ENCODE measurements around the gene CDX1.

Gene CDX1

DNA sequence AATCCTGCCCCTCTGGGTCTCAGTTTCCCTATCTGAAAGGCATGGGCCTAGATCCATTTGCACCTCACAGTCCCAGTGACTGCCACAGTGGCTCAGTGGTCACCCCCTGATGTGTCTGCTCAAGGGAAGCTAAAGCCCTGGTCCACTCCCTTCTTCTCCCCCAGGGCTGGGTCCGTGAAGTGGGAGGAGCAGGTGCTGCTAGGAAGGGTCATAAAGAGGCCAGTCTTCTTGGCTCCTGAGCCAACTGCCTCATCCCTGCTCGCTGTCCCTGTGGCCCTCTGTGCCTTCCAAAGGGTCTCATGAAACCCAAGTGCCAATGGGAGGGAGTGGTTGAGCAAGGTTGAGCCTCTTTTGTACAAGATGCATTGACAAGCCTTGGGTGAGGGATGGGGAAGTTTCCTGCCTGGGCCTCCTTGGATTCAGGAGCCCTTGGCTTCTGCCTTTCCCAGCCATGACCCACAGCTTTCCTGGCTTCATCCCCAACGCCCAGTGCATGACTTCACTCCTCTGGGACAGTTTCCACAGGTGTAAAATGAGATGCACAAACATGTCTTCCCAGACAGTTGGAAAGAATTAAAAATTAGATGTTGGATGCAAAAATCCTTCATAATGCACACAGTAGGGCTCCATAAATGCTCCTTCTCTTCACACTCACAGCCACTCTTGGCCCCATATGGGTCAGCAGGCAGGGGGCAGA lies 21.7 kb downstream of the CDX1 start:
- no peak overlapping the region for H3K9ac ChIP-seq (ENCODE audit: low read depth in 1 of 2, low read length in 2 of 2)
- H3K9me3 ChIP-seq (ENCODE audit: control insufficient read depth in 2 of 2, low read length in 2 of 2) = no peaks in the 10 kb centered on the region
- peaks cover 10 to 15% of the 10 kb centered on the region in 2 donors for H3K36me3 ChIP-seq (ENCODE audit: control insufficient read depth in 2 of 2, insufficient read depth in 2 of 2, low read length in 2 of 2)
- H3K4me3 ChIP-seq (ENCODE audit: low read length in 2 of 2) = no peak overlapping the region
- H3K4me1 ChIP-seq (ENCODE audit: control insufficient read depth in 2 of 2, insufficient read depth in 2 of 2, low read length in 2 of 2) = peaks cover 59 to 70% of the 10 kb centered on the region in 2 donors
- H3K27me3 ChIP-seq (ENCODE audit: control insufficient read depth in 2 of 2, insufficient read depth in 2 of 2, low read length in 2 of 2) = peaks cover 4 to 5% of the 10 kb centered on the region in 2 donors
- peak overlapping the region; percentile 23 to 38 for H3K27ac ChIP-seq (ENCODE audit: low read depth in 2 of 2, low read length in 2 of 2)

DNA sequence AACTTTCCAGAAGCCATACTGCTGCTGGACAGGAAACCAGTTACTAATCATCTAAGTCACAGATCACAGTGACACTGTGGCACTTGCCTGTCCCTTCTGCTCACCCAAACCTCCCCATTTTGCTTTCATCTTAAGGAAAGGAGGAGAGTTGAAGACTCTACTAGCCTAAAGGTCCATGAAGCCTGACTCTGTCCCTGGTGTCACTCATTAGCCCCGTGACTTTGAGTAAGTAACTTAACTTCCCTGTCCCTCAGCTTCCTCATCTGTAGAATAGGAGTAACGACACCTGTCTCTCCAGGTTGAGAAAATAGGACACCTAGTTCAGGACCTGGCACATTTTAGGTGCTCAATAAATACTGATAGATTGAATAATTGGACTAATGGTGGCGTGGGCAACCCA lies 22.7 kb downstream of the CDX1 start:
- Histone ChIP-seq H3K36me3 (ENCODE audit: control insufficient read depth in 2 of 2, insufficient read depth in 2 of 2, low read length in 2 of 2) (peaks cover 5 to 7% of the 10 kb centered on the region in 2 donors), H3K27ac (ENCODE audit: low read depth in 2 of 2, low read length in 2 of 2) (peak overlapping the region in 1 of 2 donors; percentile 23), H3K9ac (ENCODE audit: low read depth in 1 of 2, low read length in 2 of 2) (peak overlapping the region; percentile 17 to 44), H3K4me1 (ENCODE audit: control insufficient read depth in 2 of 2, insufficient read depth in 2 of 2, low read length in 2 of 2) (peaks cover 50 to 59% of the 10 kb centered on the region in 2 donors), H3K4me3 (ENCODE audit: low read length in 2 of 2) (peak overlapping the region in 1 of 2 donors; percentile 37), H3K27me3 (ENCODE audit: control insufficient read depth in 2 of 2, insufficient read depth in 2 of 2, low read length in 2 of 2) (peaks cover 4 to 5% of the 10 kb centered on the region in 2 donors), H3K9me3 (ENCODE audit: control insufficient read depth in 2 of 2, low read length in 2 of 2) (no peaks in the 10 kb centered on the region)

DNA sequence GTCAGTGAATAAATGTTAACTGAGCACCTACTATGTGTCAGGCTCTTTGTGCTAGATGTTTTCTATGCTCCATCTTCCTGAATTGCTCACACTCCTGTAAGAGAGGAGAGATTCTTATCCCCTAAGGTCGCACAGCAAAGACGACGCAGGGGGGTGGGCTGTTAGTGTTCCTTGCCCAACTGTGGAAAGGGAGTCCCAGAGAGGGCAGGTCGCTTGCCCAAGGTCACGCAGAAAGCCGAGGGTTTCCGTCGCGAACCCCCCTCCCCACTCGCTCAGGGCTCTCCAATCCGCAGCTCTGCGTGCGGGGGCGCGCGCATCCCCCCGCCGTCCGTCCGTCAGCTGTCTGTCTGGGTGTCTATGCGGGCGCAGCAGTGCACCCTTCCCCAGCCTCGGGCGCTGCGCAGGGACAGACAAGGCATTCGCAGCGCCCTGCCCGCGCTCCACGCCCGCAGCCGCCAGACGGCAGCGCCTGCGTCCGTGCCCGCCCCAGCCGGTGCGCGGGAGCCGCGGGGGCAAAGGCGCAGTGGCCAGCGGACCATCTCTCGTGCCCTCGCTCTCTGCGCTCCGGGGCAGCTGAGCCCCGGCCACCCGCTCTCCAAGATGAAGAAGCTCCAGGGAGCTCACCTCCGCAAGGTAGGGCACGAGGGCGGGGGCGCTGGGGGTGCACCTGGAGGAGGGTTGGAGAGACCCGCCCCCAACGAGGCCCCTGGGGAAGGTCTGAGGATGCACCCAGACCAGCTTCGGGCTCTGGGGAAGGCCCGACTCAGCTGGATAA lies 23.3 kb downstream of the CDX1 start, which contains the start of gene SLC6A7:
TSS of gene SLC6A7 (plus strand) at position 335 of the 775 bp plus-strand sequence. CDS start at position 601, 266 bp downstream.
- Histone ChIP-seq H3K36me3 (ENCODE audit: control insufficient read depth in 2 of 2, insufficient read depth in 2 of 2, low read length in 2 of 2) (peaks cover 5 to 7% of the 10 kb centered on the region in 2 donors), H3K4me1 (ENCODE audit: control insufficient read depth in 2 of 2, insufficient read depth in 2 of 2, low read length in 2 of 2) (peaks cover 44 to 53% of the 10 kb centered on the region in 2 donors), H3K4me3 (ENCODE audit: low read length in 2 of 2) (peak within 1 kb of the TSS; percentile 37 to 56), H3K9me3 (ENCODE audit: control insufficient read depth in 2 of 2, low read length in 2 of 2) (no peaks in the 10 kb centered on the region), H3K27ac (ENCODE audit: low read depth in 2 of 2, low read length in 2 of 2) (peak within 1 kb of the TSS in 1 of 2 donors; percentile 23), H3K27me3 (ENCODE audit: control insufficient read depth in 2 of 2, insufficient read depth in 2 of 2, low read length in 2 of 2) (peaks cover 4 to 5% of the 10 kb centered on the region in 2 donors), H3K9ac (ENCODE audit: low read depth in 1 of 2, low read length in 2 of 2) (peak within 1 kb of the TSS; percentile 17 to 44)

DNA sequence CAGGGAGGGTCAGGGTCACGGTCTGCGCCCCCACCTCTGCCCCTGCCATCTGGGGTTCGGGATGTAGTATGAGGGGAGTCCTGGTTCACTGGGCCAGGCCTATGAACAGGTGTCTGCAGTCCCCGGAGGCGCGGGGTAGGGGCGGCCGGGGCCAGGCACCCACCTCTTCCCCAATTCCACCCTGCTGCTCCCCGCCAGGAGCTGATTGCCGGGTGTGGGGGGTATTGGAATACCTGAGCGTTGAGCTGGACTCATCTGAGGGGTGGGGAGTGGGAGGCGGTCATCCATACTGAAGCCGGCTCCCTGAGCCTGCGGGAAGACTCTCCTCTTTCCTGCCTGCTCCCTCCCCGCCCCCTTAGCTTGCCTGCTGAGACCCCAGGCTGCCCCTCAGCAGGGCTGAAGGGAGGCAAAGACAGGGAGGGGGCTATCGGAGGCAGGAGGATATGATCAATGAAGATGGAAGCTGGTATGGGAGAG lies 24.0 kb downstream of the CDX1 start:
- Histone ChIP-seq H3K9ac (ENCODE audit: low read depth in 1 of 2, low read length in 2 of 2) (no peak overlapping the region), H3K4me1 (ENCODE audit: control insufficient read depth in 2 of 2, insufficient read depth in 2 of 2, low read length in 2 of 2) (peaks cover 40 to 49% of the 10 kb centered on the region in 2 donors), H3K27ac (ENCODE audit: low read depth in 2 of 2, low read length in 2 of 2) (no peak overlapping the region), H3K4me3 (ENCODE audit: low read length in 2 of 2) (no peak overlapping the region), H3K36me3 (ENCODE audit: control insufficient read depth in 2 of 2, insufficient read depth in 2 of 2, low read length in 2 of 2) (peaks cover 9 to 10% of the 10 kb centered on the region in 2 donors), H3K27me3 (ENCODE audit: control insufficient read depth in 2 of 2, insufficient read depth in 2 of 2, low read length in 2 of 2) (peaks cover 4 to 5% of the 10 kb centered on the region in 2 donors), H3K9me3 (ENCODE audit: control insufficient read depth in 2 of 2, low read length in 2 of 2) (no peaks in the 10 kb centered on the region)

DNA sequence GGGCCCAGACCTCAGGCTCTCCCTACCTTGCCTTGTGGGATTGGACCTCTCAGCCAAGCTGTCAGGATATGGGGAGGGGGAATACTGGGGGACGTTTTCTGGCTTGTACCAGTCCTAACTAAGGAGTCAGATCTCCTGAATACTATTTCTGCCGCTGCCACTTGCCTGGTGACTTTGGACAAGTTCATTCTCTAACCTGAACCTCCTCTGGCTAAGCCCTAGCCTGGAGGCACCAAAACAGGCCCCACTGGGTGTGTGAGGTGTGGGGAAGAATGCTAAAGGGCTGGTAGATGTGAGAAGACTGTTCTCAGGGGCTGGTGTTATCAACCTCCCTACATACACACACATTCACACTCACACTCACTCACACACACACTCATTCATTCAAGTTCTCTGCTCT lies 24.4 kb downstream of the CDX1 start:
- Histone ChIP-seq H3K4me3 (ENCODE audit: low read length in 2 of 2) (no peak overlapping the region), H3K36me3 (ENCODE audit: control insufficient read depth in 2 of 2, insufficient read depth in 2 of 2, low read length in 2 of 2) (peaks cover 7 to 13% of the 10 kb centered on the region in 2 donors), H3K9me3 (ENCODE audit: control insufficient read depth in 2 of 2, low read length in 2 of 2) (no peaks in the 10 kb centered on the region), H3K4me1 (ENCODE audit: control insufficient read depth in 2 of 2, insufficient read depth in 2 of 2, low read length in 2 of 2) (peaks cover 36 to 45% of the 10 kb centered on the region in 2 donors), H3K27ac (ENCODE audit: low read depth in 2 of 2, low read length in 2 of 2) (no peak overlapping the region), H3K9ac (ENCODE audit: low read depth in 1 of 2, low read length in 2 of 2) (no peak overlapping the region), H3K27me3 (ENCODE audit: control insufficient read depth in 2 of 2, insufficient read depth in 2 of 2, low read length in 2 of 2) (peaks cover 4 to 5% of the 10 kb centered on the region in 2 donors)

DNA sequence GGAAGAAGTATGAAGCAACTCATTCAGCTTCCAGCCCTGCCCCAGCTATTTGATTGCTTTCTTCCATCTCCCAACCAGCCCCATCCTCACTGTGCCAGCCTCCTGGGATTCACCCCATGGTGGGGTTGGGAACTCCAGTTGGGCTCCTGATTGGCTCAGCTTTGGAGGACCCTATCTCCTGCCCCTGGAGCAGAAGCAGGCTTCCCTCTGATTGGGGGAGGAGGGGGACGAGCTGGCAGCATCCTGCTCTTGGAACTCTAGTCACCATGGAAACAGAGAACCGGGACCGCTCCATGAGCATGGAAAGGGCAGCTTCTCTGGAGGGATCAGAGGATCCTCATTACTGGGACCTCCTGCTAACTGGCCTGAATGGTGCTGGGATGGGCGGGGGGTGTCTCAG lies 25.9 kb downstream of the CDX1 start:
- Histone ChIP-seq H3K36me3 (ENCODE audit: control insufficient read depth in 2 of 2, insufficient read depth in 2 of 2, low read length in 2 of 2) (peaks cover 15 to 16% of the 10 kb centered on the region in 2 donors), H3K27ac (ENCODE audit: low read depth in 2 of 2, low read length in 2 of 2) (no peak overlapping the region), H3K9ac (ENCODE audit: low read depth in 1 of 2, low read length in 2 of 2) (no peak overlapping the region), H3K4me3 (ENCODE audit: low read length in 2 of 2) (no peak overlapping the region), H3K27me3 (ENCODE audit: control insufficient read depth in 2 of 2, insufficient read depth in 2 of 2, low read length in 2 of 2) (peaks cover 4 to 5% of the 10 kb centered on the region in 2 donors), H3K9me3 (ENCODE audit: control insufficient read depth in 2 of 2, low read length in 2 of 2) (no peaks in the 10 kb centered on the region), H3K4me1 (ENCODE audit: control insufficient read depth in 2 of 2, insufficient read depth in 2 of 2, low read length in 2 of 2) (peaks cover 23 to 30% of the 10 kb centered on the region in 2 donors)

DNA sequence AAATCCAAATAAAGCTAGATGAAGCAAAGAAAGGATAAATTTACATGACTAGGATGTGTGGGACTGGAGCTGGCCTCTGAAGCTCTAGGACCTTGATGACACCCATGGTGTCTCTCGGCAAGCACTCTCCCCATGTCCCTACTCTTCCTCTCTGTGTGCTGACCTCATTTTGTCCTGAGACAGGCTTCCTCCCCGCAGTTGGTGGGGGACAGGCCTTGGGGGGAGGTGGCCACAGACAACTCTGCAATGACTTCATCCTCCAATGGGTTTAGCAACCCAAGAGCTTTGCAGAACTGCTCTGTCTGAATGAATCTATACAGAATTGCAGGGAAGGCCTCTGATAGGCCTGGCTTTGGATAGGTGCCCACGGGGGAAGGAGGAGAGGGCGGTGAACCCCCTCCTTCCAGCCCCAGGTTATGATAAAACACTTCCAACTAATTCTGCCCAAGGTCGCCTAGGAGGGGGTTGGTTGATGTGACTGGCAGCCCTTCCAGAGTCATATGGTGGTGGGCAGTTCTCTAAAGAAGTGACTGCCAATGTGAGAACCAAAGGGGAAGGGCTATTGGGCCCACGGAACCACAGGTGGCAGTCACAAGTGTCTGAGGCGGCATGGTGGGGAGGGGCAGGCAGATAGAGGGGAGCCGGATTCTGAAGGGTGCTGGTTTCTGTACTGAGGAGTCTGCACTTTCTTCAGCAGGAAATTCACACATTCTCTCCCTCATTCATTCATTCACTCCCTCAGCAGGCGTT lies 29.3 kb downstream of the CDX1 start:
- Histone ChIP-seq H3K4me3 (ENCODE audit: low read length in 2 of 2) (no peak overlapping the region), H3K9me3 (ENCODE audit: control insufficient read depth in 2 of 2, low read length in 2 of 2) (no peaks in the 10 kb centered on the region), H3K9ac (ENCODE audit: low read depth in 1 of 2, low read length in 2 of 2) (no peak overlapping the region), H3K36me3 (ENCODE audit: control insufficient read depth in 2 of 2, insufficient read depth in 2 of 2, low read length in 2 of 2) (peaks cover 28 to 34% of the 10 kb centered on the region in 2 donors), H3K27me3 (ENCODE audit: control insufficient read depth in 2 of 2, insufficient read depth in 2 of 2, low read length in 2 of 2) (no peaks in the 10 kb centered on the region), H3K27ac (ENCODE audit: low read depth in 2 of 2, low read length in 2 of 2) (no peak overlapping the region), H3K4me1 (ENCODE audit: control insufficient read depth in 2 of 2, insufficient read depth in 2 of 2, low read length in 2 of 2) (no peaks in the 10 kb centered on the region)

DNA sequence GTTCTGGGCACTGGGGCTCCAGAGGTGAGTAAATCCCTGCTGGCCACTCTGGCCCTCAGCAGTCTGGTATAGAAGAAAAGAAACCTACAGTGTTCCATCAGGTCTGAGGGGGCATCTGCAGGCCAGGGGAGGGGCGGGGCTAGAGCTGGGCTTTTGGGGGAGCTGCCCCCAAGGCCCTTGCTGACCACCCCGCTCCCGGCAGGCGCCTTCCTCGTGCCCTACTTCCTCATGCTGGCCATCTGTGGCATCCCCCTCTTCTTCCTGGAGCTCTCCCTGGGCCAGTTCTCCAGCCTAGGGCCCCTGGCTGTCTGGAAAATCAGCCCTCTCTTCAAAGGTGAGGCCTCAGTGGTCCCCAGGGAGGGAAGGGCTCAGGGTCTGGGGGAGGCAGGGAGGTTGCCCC lies 29.9 kb downstream of the CDX1 start:
- Histone ChIP-seq H3K9me3 (ENCODE audit: control insufficient read depth in 2 of 2, low read length in 2 of 2) (no peaks in the 10 kb centered on the region), H3K27ac (ENCODE audit: low read depth in 2 of 2, low read length in 2 of 2) (no peak overlapping the region), H3K9ac (ENCODE audit: low read depth in 1 of 2, low read length in 2 of 2) (no peak overlapping the region), H3K4me3 (ENCODE audit: low read length in 2 of 2) (no peak overlapping the region), H3K36me3 (ENCODE audit: control insufficient read depth in 2 of 2, insufficient read depth in 2 of 2, low read length in 2 of 2) (peaks cover 28 to 37% of the 10 kb centered on the region in 2 donors), H3K27me3 (ENCODE audit: control insufficient read depth in 2 of 2, insufficient read depth in 2 of 2, low read length in 2 of 2) (no peaks in the 10 kb centered on the region), H3K4me1 (ENCODE audit: control insufficient read depth in 2 of 2, insufficient read depth in 2 of 2, low read length in 2 of 2) (no peaks in the 10 kb centered on the region)

DNA sequence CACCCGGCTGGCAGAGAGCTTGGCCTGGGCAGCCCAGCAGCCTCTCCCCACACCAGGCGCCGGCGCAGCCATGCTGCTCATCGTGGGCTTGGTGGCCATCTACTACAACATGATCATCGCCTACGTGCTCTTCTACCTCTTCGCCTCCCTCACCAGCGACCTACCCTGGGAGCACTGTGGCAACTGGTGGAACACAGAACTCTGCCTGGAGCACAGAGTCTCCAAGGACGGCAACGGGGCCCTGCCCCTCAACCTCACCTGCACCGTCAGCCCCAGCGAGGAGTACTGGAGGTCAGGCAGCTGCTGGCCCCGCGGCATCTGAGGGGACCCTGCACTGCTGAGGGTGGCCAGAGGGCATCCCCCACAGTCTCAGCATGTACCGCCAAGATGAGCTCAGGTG lies 30.4 kb downstream of the CDX1 start:
- H3K27me3 ChIP-seq (ENCODE audit: control insufficient read depth in 2 of 2, insufficient read depth in 2 of 2, low read length in 2 of 2) = no peaks in the 10 kb centered on the region
- H3K9me3 ChIP-seq (ENCODE audit: control insufficient read depth in 2 of 2, low read length in 2 of 2) = no peaks in the 10 kb centered on the region

More for the DNA sequence above, 30.4 kb downstream of the CDX1 start:
- no peaks in the 10 kb centered on the region for H3K4me1 ChIP-seq (ENCODE audit: control insufficient read depth in 2 of 2, insufficient read depth in 2 of 2, low read length in 2 of 2)
- no peak overlapping the region for H3K4me3 ChIP-seq (ENCODE audit: low read length in 2 of 2)
- no peak overlapping the region for H3K9ac ChIP-seq (ENCODE audit: low read depth in 1 of 2, low read length in 2 of 2)
- H3K36me3 ChIP-seq (ENCODE audit: control insufficient read depth in 2 of 2, insufficient read depth in 2 of 2, low read length in 2 of 2) = peaks cover 28 to 42% of the 10 kb centered on the region in 2 donors
- no peak overlapping the region for H3K27ac ChIP-seq (ENCODE audit: low read depth in 2 of 2, low read length in 2 of 2)

All from mucosa of rectum (tissue), 2 donors.